ENCODE results near the gene PKN2.
"Not testable (repeated sequence)": the region's sequence is repeated elsewhere in the genome, so short reads cannot be mapped to it uniquely, and the experiment has no call there.

The PKN2 gene

GRCh38 chr1:88700425-88701013, 16.4 kb downstream of the PKN2 start:
- Histone ChIP-seq H3K4me1 (ENCODE audit: control insufficient read depth in 1 of 2, insufficient read depth in 1 of 2, low read depth in 1 of 2, low read length in 1 of 2) (peaks cover 43 to 49% of the 10 kb centered on the region in 2 experiments), H3K27ac (peak overlapping the region; percentile 92), H3K9me3 (no peaks in the 10 kb centered on the region), H3K36me3 (no peaks in the 10 kb centered on the region), H3K27me3 (no peaks in the 10 kb centered on the region), H3K4me3 (ENCODE audit: low read depth in 1 of 2, low read length in 1 of 2) (peak overlapping the region in 1 of 2 experiments; percentile 48)
- TF ChIP-seq CTCF (IDR thresholded peaks at IDR 0.05), result no peak

- Histone ChIP-seq H3K27ac (peak overlapping the region; percentile 92), H3K4me3 (ENCODE audit: low read depth in 1 of 2, low read length in 1 of 2) (peak overlapping the region; percentile 48 to 49), H3K4me1 (ENCODE audit: control insufficient read depth in 1 of 2, insufficient read depth in 1 of 2, low read depth in 1 of 2, low read length in 1 of 2) (peaks cover 43 to 49% of the 10 kb centered on the region in 2 experiments), H3K27me3 (no peaks in the 10 kb centered on the region), H3K36me3 (no peaks in the 10 kb centered on the region), H3K9me3 (no peaks in the 10 kb centered on the region)
- TF ChIP-seq CTCF (IDR thresholded peaks at IDR 0.05), result no peak
Observed at GRCh38 chr1:88701275-88701674, 17.2 kb downstream of the PKN2 start.

GRCh38 chr1:88701793-88702192, 17.7 kb downstream of the PKN2 start:
- Histone ChIP-seq H3K27ac (peak overlapping the region; percentile 92), H3K4me1 (ENCODE audit: control insufficient read depth in 1 of 2, insufficient read depth in 1 of 2, low read depth in 1 of 2, low read length in 1 of 2) (peaks cover 43 to 49% of the 10 kb centered on the region in 2 experiments), H3K4me3 (ENCODE audit: low read depth in 1 of 2, low read length in 1 of 2) (peak overlapping the region; percentile 48 to 49)
- not testable (repeated sequence) for H3K9me3 ChIP-seq, H3K27me3 ChIP-seq, H3K36me3 ChIP-seq

- Histone ChIP-seq H3K4me3 (ENCODE audit: low read depth in 1 of 2, low read length in 1 of 2) (no peak overlapping the region), H3K27me3 (no peaks in the 10 kb centered on the region), H3K9me3 (no peaks in the 10 kb centered on the region), H3K36me3 (peaks cover 11% of the 10 kb centered on the region), H3K4me1 (ENCODE audit: control insufficient read depth in 1 of 2, insufficient read depth in 1 of 2, low read depth in 1 of 2, low read length in 1 of 2) (peaks cover 3 to 28% of the 10 kb centered on the region in 2 experiments), H3K27ac (no peak overlapping the region)
- TF ChIP-seq CTCF (IDR thresholded peaks at IDR 0.05), result no peak
Observed at GRCh38 chr1:88708011-88708410, 23.9 kb downstream of the PKN2 start.

- not testable (repeated sequence) for H3K27me3 ChIP-seq, H3K9me3 ChIP-seq
Observed at GRCh38 chr1:88712907-88713306, 28.8 kb downstream of the PKN2 start.

GRCh38 chr1:88716571-88716970, 32.5 kb downstream of the PKN2 start:
- not testable (repeated sequence) for H3K27ac ChIP-seq; H3K4me3 ChIP-seq (ENCODE audit: low read depth in 1 of 2, low read length in 1 of 2); H3K27me3 ChIP-seq; H3K4me1 ChIP-seq (ENCODE audit: control insufficient read depth in 1 of 2, insufficient read depth in 1 of 2, low read depth in 1 of 2, low read length in 1 of 2); H3K36me3 ChIP-seq; H3K9me3 ChIP-seq

More at GRCh38 chr1:88712907-88713306, 28.8 kb downstream of the PKN2 start:
- peaks cover 11% of the 10 kb centered on the region for H3K36me3 ChIP-seq
- H3K4me1 ChIP-seq (ENCODE audit: control insufficient read depth in 1 of 2, insufficient read depth in 1 of 2, low read depth in 1 of 2, low read length in 1 of 2), result peaks cover 0 to 16% of the 10 kb centered on the region in 2 experiments
- not testable (repeated sequence) for H3K27ac ChIP-seq; H3K4me3 ChIP-seq (ENCODE audit: low read depth in 1 of 2, low read length in 1 of 2)

- H3K4me1 ChIP-seq (ENCODE audit: control insufficient read depth in 1 of 2, insufficient read depth in 1 of 2, low read depth in 1 of 2, low read length in 1 of 2), result peaks cover 10 to 12% of the 10 kb centered on the region in 2 experiments
- no peak for TF ChIP-seq CTCF (IDR thresholded peaks at IDR 0.05)
- no peak overlapping the region for H3K4me3 ChIP-seq (ENCODE audit: low read depth in 1 of 2, low read length in 1 of 2)
- H3K36me3 ChIP-seq, result no peaks in the 10 kb centered on the region
- no peak overlapping the region for H3K27ac ChIP-seq
- no peaks in the 10 kb centered on the region for H3K9me3 ChIP-seq
- no peaks in the 10 kb centered on the region for H3K27me3 ChIP-seq
Observed at GRCh38 chr1:88722492-88722891, 38.4 kb downstream of the PKN2 start.

Measured in neutrophil (primary cell).